ENCODE results near the gene POPDC3. TPM values are rescaled to one million over a fixed set of nuclear protein-coding genes. Genes with fewer than 3 reads are reported as not detected.
"Not testable (repeated sequence)": the region's sequence is repeated elsewhere in the genome, so short reads cannot be mapped to it uniquely, and the experiment has no call there.

Gene POPDC3
- total RNA-seq, 2 donors from 2014 or later: not detected

GRCh38 chr6:105200133-105200730, 20.4 kb upstream of the POPDC3 start:
- DNase-seq (no peak), ATAC-seq (no peak)
- intact Hi-C loops (cut with DNase I, micrococcal nuclease): no loop called here

- intact Hi-C loops (cut with DNase I, micrococcal nuclease): no loop called here
These were observed 19.9 kb upstream of the POPDC3 start for GRCh38 chr6:105199711-105200110.

GRCh38 chr6:105196076-105196475, 16.3 kb upstream of the POPDC3 start:
- intact Hi-C loops (cut with DNase I, micrococcal nuclease): no loop called here
- DNase-seq: no peak
- no peak for ATAC-seq

More at GRCh38 chr6:105199711-105200110, 19.9 kb upstream of the POPDC3 start:
- no peak for ATAC-seq
- no peak for DNase-seq

- no peak for ATAC-seq
- DNase-seq: no peak
- intact Hi-C loops (cut with DNase I, micrococcal nuclease): no loop called here
These were observed 14.8 kb upstream of the POPDC3 start for GRCh38 chr6:105194591-105194990.

GRCh38 chr6:105194106-105194505, 14.3 kb upstream of the POPDC3 start:
- intact Hi-C loops (cut with DNase I, micrococcal nuclease): no loop called here
- DNase-seq (no peak), ATAC-seq (no peak)

- DNase-seq: no peak
- ATAC-seq: no peak
- intact Hi-C loops (cut with DNase I, micrococcal nuclease): no loop called here
These were observed 13.8 kb upstream of the POPDC3 start for GRCh38 chr6:105193647-105194046.

- intact Hi-C loops (cut with DNase I, micrococcal nuclease): no loop called here
- no peak for DNase-seq
- ATAC-seq: no peak
These were observed 13.1 kb upstream of the POPDC3 start for GRCh38 chr6:105192707-105193465.

GRCh38 chr6:105191351-105191750, 11.5 kb upstream of the POPDC3 start:
- DNase-seq (no peak), ATAC-seq (no peak)
- intact Hi-C loops (cut with DNase I, micrococcal nuclease): no loop called here

GRCh38 chr6:105189026-105189820, 9.4 kb upstream of the POPDC3 start:
- intact Hi-C loops (cut with DNase I, micrococcal nuclease): no loop called here
- DNase-seq: no peak
- ATAC-seq: no peak

GRCh38 chr6:105188251-105188650, 8.4 kb upstream of the POPDC3 start:
- no peak for ATAC-seq
- no peak for DNase-seq
- intact Hi-C loops (cut with DNase I, micrococcal nuclease): no loop called here

- no peak for ATAC-seq
- DNase-seq: no peak
- intact Hi-C loops (cut with DNase I, micrococcal nuclease): no loop called here
These were observed 6.8 kb upstream of the POPDC3 start for GRCh38 chr6:105186576-105186975.

GRCh38 chr6:105184921-105185320, 5.1 kb upstream of the POPDC3 start:
- ATAC-seq (no peak), DNase-seq (no peak)
- intact Hi-C loops (cut with DNase I, micrococcal nuclease): no loop called here

- intact Hi-C loops (cut with DNase I, micrococcal nuclease): no loop called here
- no peak for ATAC-seq
- DNase-seq: no peak
These were observed 2.2 kb upstream of the POPDC3 start for GRCh38 chr6:105181981-105182515.

- intact Hi-C loops (cut with DNase I, micrococcal nuclease): no loop called here
- DNase-seq (no peak), ATAC-seq (no peak)
These were observed 1.2 kb downstream of the POPDC3 start for GRCh38 chr6:105178636-105179035.

GRCh38 chr6:105178110-105178509, 1.7 kb downstream of the POPDC3 start:
- no peak for DNase-seq
- ATAC-seq: no peak
- intact Hi-C loops (cut with DNase I, micrococcal nuclease): no loop called here

GRCh38 chr6:105177556-105177955, 2.3 kb downstream of the POPDC3 start:
- intact Hi-C loops (cut with DNase I, micrococcal nuclease): no loop called here
- ATAC-seq (no peak), DNase-seq (no peak)

- no peak for ATAC-seq
- DNase-seq: no peak
- intact Hi-C loops (cut with DNase I, micrococcal nuclease): no loop called here
These were observed 5.3 kb downstream of the POPDC3 start for GRCh38 chr6:105174512-105174911.

- not testable (repeated sequence) for ATAC-seq
These were observed 7.3 kb downstream of the POPDC3 start for GRCh38 chr6:105172515-105172914.

GRCh38 chr6:105170059-105170458, 9.8 kb downstream of the POPDC3 start:
- intact Hi-C loops (cut with DNase I, micrococcal nuclease): no loop called here
- no peak for ATAC-seq

More at GRCh38 chr6:105172515-105172914, 7.3 kb downstream of the POPDC3 start:
- intact Hi-C loops (cut with DNase I, micrococcal nuclease); DNase-seq: not testable (repeated sequence)

GRCh38 chr6:105167914-105168313, 11.9 kb downstream of the POPDC3 start:
- intact Hi-C loops (cut with DNase I, micrococcal nuclease): no loop called here
- ATAC-seq (no peak), DNase-seq (no peak)

More at GRCh38 chr6:105170059-105170458, 9.8 kb downstream of the POPDC3 start:
- DNase-seq: no peak
